WERI-Rb-1 (cell line): ENCODE measurements around the gene RNU6-1.

Experiments used
- DNase-seq: peaks from one replicate; pipeline ENCODE4 v3.0.0-alpha.2; 2020
- H3K27ac ChIP-seq: fragments of 250-450 bp; sonication (Bioruptor Pico); 2 replicates; pipeline ENCODE4 v1.5.1; 2020; ENCODE audit warnings: mild to moderate bottlenecking, moderate library complexity
- H3K27me3 ChIP-seq: fragments of 250-450 bp; sonication (Bioruptor Pico); 2 replicates; pipeline ENCODE4 v1.5.1; 2021; ENCODE audit warnings: mild to moderate bottlenecking, low read depth, moderate library complexity; ENCODE audit not compliant: insufficient read depth, severe bottlenecking
- H3K36me3 ChIP-seq: fragments of 250-450 bp; sonication (Bioruptor Pico); 2 replicates; pipeline ENCODE4 v1.5.1; 2020; ENCODE audit warnings: mild to moderate bottlenecking, moderate library complexity
- H3K4me3 ChIP-seq: 2 replicates; pipeline ENCODE4 v1.5.1; 2011; ENCODE audit warnings: low read depth, mild to moderate bottlenecking, control low read depth, low read length
- H3K9me3 ChIP-seq: fragments of 250-450 bp; sonication (Bioruptor Pico); 2 replicates; pipeline ENCODE4 v1.5.1; 2021; ENCODE audit warnings: mild to moderate bottlenecking, moderate library complexity; ENCODE audit not compliant: severe bottlenecking
- TF ChIP-seq, protein P1 (sequence below): IDR thresholded peaks from 2 replicates; pipeline ENCODE4 v1.5.1; 2011; ENCODE audit warnings: low read depth, mild to moderate bottlenecking, control low read depth, inconsistent platforms, low read length

RNU6-1 gene

DNA sequence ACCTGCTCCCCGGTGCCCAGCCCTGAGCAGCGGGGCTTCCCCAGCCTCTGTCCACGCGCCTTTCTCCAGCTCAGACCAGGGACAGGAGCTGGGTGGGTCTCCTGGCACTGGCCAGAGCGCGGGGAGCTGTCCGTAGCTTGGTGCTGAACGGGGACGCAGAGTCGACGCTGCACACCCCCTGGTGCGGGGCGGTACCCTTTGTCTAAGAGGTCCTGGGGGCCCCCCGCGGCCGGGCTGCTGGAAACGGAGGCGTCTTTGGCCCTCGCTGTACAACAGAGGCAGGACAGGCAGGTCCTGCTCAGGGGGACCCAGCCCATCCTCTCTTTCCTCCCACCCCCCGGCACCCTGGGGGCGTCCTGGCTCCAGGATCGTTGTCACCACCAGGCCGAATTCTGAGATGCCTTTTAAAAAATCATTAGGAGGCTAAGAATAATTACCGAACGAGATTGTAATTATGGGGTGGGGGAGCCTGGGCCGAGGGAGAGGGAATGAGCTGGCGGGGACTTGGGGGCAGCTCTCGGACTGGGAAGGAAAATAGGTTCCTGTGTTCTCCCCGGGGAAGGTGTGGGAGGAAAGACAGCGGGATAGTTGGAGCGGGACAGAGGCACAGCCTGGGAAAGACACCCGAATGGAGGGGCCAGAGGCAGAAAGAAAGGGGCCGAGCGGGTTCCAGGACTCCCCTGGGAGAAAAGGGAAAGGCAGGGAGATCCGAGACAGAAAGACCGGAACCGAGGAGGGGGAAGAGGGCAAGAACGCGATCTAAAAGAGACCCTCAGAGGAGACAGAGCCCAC is 18.7 kb downstream of the RNU6-1 start:
- TF ChIP-seq, protein P1, sequence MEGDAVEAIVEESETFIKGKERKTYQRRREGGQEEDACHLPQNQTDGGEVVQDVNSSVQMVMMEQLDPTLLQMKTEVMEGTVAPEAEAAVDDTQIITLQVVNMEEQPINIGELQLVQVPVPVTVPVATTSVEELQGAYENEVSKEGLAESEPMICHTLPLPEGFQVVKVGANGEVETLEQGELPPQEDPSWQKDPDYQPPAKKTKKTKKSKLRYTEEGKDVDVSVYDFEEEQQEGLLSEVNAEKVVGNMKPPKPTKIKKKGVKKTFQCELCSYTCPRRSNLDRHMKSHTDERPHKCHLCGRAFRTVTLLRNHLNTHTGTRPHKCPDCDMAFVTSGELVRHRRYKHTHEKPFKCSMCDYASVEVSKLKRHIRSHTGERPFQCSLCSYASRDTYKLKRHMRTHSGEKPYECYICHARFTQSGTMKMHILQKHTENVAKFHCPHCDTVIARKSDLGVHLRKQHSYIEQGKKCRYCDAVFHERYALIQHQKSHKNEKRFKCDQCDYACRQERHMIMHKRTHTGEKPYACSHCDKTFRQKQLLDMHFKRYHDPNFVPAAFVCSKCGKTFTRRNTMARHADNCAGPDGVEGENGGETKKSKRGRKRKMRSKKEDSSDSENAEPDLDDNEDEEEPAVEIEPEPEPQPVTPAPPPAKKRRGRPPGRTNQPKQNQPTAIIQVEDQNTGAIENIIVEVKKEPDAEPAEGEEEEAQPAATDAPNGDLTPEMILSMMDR = no peak
- peaks cover 52% of the 10 kb centered on the region for H3K27me3 ChIP-seq
- no peaks in the 10 kb centered on the region for H3K36me3 ChIP-seq
- peaks cover under 1% of the 10 kb centered on the region for H3K9me3 ChIP-seq
- no peak overlapping the region for H3K27ac ChIP-seq
- no peak for DNase-seq
- no peak overlapping the region for H3K4me3 ChIP-seq

DNA sequence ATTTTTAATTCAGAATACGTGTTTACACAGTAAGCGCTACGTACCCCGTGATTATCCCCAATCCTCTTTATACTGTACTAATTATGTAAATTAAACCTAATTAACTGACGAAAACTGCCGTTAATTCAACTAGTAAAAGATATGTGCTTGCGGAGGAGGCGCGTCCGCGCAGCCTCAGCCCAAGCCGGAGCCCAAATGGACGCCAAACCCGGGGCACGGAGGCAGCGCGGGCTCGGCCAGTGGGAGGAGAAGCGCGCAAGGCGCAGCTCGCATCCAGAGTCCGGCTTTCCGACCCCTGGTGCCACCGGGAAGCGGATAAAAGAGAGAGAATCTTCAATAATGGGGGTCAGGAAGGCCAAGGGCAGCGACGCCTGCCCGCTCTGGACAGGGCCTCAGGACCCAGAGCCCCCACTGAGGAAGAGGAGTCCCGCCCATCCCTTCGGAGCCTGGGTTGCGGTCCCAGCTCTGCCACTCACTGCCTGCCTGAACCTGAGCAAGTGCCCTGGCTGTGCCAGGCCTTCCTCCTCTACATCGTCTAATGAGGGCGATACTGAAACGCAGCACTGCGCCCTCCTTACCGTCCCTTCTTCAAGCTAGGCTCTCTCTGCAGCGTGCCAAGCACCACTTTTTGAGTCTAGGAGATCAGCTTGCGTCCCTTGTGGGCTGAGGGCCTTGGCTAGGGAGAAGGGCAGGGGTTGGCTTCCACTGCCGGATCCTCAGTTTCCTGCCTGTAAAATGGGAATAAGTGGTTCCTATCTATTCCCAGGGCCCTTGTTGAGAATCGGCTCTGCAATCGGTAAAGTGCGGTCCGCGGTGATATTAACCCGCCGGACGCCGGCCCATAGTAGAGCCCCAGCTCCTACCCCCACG is 19.5 kb downstream of the RNU6-1 start:
- Histone ChIP-seq H3K9me3 (peaks cover 3% of the 10 kb centered on the region), H3K27me3 (peaks cover 44% of the 10 kb centered on the region), H3K36me3 (no peaks in the 10 kb centered on the region), H3K4me3 (no peak overlapping the region), H3K27ac (no peak overlapping the region)
- TF ChIP-seq, protein P1 = no peak
- no peak for DNase-seq

DNA sequence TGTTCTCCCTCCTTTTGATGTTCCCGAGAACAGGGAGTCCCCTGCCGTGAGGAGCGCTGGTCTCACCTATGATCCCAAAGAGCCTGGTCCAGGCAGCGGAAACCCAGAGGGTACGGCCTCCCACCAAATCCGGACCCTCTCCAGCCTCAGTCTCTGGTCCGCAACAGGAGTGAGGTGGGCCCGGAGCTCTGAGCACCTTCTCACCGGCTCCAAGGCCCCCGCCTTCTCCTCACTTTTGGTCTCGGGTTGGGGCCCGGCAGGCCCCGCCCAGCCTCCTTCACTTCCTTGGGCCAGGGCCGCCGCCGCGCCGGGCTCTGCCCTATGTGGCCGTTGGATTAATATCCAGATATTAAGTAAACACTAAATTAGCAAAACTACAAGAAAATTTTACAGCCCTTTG is 20.2 kb downstream of the RNU6-1 start:
- TF ChIP-seq, protein P1 = no peak
- Histone ChIP-seq H3K4me3 (no peak overlapping the region), H3K27me3 (peaks cover 38% of the 10 kb centered on the region), H3K9me3 (peaks cover 3% of the 10 kb centered on the region), H3K36me3 (no peaks in the 10 kb centered on the region), H3K27ac (no peak overlapping the region)
- DNase-seq = no peak

DNA sequence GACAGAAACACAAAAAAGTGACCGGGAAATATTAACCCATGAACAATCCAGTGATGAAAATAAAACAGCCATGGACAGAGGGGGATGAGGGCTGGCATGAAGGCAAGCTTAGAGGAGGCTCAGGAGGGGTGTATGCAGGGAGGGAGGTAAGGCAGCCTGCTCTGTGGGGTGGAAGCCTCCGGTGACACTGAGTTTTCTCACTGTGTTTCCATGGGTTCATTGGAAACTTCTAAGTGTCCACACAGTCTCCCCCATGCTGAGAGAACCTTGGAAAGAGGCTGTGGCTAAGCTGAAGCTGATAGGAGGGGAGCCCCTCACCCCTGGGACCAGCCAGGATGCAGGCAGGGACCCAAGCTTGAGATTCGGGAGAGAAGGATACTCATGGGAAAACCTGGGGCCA is 21.4 kb downstream of the RNU6-1 start:
- TF ChIP-seq, protein P1 = no peak
- H3K36me3 ChIP-seq = no peaks in the 10 kb centered on the region
- DNase-seq = no peak
- no peak overlapping the region for H3K4me3 ChIP-seq
- H3K27me3 ChIP-seq = peaks cover 27% of the 10 kb centered on the region
- H3K27ac ChIP-seq = no peak overlapping the region
- H3K9me3 ChIP-seq = peaks cover 3% of the 10 kb centered on the region

DNA sequence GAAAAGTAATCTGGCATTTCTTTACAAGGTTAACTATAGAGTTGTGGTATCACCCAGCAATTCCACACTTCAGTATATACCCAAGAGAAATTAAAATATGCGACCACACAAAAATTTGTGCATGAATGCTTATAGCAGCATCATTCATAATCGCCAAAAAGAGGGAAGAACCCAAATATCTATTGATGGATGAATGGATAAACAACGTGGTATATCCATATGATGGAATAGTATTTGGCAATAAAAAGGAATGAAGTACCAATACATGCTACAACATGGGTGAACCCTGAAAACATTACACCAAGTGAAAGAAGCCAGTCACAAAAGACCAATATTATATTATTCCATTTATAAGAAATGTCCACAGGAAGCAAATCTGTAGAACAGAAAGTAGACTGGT is 23.2 kb downstream of the RNU6-1 start:
- Histone ChIP-seq H3K9me3 (peaks cover 3% of the 10 kb centered on the region), H3K36me3 (no peaks in the 10 kb centered on the region), H3K27ac (no peak overlapping the region), H3K4me3 (no peak overlapping the region), H3K27me3 (peaks cover 13% of the 10 kb centered on the region)
- TF ChIP-seq, protein P1 = no peak
- DNase-seq = no peak
